MG63 (cell line): ENCODE data around the gene PTH2R. TPM values are rescaled to one million over a fixed set of nuclear protein-coding genes. Genes with fewer than 3 reads are reported as not detected.
"Not testable (repeated sequence)": the region's sequence is repeated elsewhere in the genome, so short reads cannot be mapped to it uniquely, and the experiment has no call there.

Experiments
- DNase-seq: peaks from one replicate; pipeline ENCODE4 v3.0.0-alpha.2; 2020
- H3K27me3 ChIP-seq: fragments of 250-450 bp; sonication (Bioruptor Pico); 2 replicates; pipeline ENCODE4 v1.5.1; 2020; ENCODE audit warnings: mild to moderate bottlenecking, moderate library complexity
- H3K36me3 ChIP-seq: fragments of 250-450 bp; sonication (Bioruptor Pico); 2 replicates; pipeline ENCODE4 v1.5.1; 2020; ENCODE audit warnings: mild to moderate bottlenecking, moderate library complexity
- H3K4me3 ChIP-seq: fragments of 250-450 bp; sonication (Bioruptor Pico); 2 replicates; pipeline ENCODE4 v1.5.1; 2020; ENCODE audit warnings: mild to moderate bottlenecking, moderate library complexity
- H3K9me3 ChIP-seq: fragments of 250-450 bp; sonication (Bioruptor Pico); 2 replicates; pipeline ENCODE4 v1.5.1; 2020; ENCODE audit warnings: mild to moderate bottlenecking, moderate library complexity
- total RNA-seq: library from RNA; depleted of rRNA; stranded (reverse); fragments of >200 nt; shearing (Covaris generic); gene quantifications from 2 replicates; pipeline ENCODE4 v1.2.3, GENCODE V29; 2014; ENCODE audit warnings: low replicate concordance

Gene PTH2R
- total RNA-seq, 1 experiment from 2014 or later = not detected

- not testable (repeated sequence) for DNase-seq, H3K27me3 ChIP-seq, H3K4me3 ChIP-seq, H3K9me3 ChIP-seq, H3K36me3 ChIP-seq
These were observed 29.2 kb upstream of the PTH2R start for GRCh38 chr2:208377344-208377860.

GRCh38 chr2:208379192-208379591, 27.4 kb upstream of the PTH2R start:
- Histone ChIP-seq H3K27me3 (peaks cover 10% of the 10 kb centered on the region; the same call in 1 of the 2 replicates), H3K4me3 (no peak overlapping the region), H3K9me3 (no peaks in the 10 kb centered on the region), H3K36me3 (no peaks in the 10 kb centered on the region)
- DNase-seq = no peak

DNA sequence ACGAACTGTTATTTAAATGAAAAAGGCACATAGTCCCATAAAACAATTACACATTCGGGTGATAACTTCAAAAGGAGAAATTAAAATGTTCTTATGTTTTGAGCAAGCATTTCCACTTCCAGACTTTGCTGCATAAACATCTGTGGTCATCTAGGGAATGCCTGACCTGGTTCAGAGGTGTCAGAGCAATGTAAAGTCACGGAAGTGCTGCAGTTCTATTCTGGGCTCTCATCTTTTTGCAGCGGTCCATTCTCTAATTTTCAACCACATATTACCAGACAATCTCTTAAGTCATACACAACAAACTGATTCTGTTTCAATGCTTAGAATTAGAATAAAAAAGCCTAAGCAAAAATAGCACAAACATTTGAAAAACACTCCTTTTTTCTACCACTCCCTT, 22.0 kb upstream of the PTH2R start:
- DNase-seq = no peak
- Histone ChIP-seq H3K9me3 (no peaks in the 10 kb centered on the region), H3K4me3 (no peak overlapping the region), H3K27me3 (peaks cover 13% of the 10 kb centered on the region), H3K36me3 (no peaks in the 10 kb centered on the region)

GRCh38 chr2:208386541-208386940, 20.1 kb upstream of the PTH2R start:
- peaks cover 13% of the 10 kb centered on the region for H3K27me3 ChIP-seq
- DNase-seq = no peak
- no peak overlapping the region for H3K4me3 ChIP-seq
- no peaks in the 10 kb centered on the region for H3K9me3 ChIP-seq
- H3K36me3 ChIP-seq = no peaks in the 10 kb centered on the region

- DNase-seq = no peak
- Histone ChIP-seq H3K4me3 (no peak overlapping the region), H3K36me3 (no peaks in the 10 kb centered on the region), H3K27me3 (peaks cover 3% of the 10 kb centered on the region), H3K9me3 (no peaks in the 10 kb centered on the region)
These were observed 16.7 kb upstream of the PTH2R start for GRCh38 chr2:208389940-208390339.

DNA sequence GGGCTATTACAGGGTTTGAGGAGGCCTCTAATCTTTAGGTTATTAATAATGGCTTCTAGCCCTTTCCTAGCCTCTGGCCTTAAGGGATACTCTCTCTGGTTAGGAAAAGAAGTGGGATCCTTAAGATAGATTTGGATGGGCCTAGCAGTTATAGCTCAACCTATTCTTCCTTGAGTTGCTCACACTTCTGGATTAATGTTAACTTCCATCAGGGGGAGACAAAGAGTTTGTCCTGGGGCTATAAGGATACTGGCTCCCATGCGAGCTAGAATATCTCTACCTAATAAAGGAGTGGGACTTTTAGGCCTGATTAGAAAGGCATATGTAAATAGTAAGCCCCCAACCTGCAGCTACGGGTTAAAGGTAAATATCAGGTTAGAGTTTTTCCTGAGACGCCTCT, 14.3 kb upstream of the PTH2R start:
- peaks cover 2% of the 10 kb centered on the region; the same call in 1 of the 2 replicates for H3K9me3 ChIP-seq
- no peaks in the 10 kb centered on the region for H3K36me3 ChIP-seq
- H3K27me3 ChIP-seq = peaks cover under 1% of the 10 kb centered on the region
- DNase-seq = no peak
- H3K4me3 ChIP-seq = no peak overlapping the region

DNA sequence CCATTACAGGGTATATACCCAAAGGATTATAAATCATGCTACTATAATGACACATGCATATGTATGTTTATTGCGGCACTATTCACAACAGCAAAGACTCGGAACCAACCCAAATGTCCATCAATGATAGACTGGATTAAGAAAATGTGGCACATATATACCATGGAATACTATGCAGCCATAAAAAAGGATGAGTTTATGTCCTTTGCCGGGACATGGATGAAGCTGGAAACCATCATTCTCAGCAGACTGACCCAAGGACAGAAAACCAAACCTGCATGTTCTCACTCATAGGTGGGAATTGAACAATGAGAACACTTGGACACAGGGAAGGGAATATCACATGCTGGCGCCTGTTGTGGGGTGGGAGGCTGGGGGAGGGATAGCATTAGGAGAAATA, 9.8 kb upstream of the PTH2R start:
- H3K27me3 ChIP-seq, H3K4me3 ChIP-seq, H3K36me3 ChIP-seq, DNase-seq, H3K9me3 ChIP-seq: not testable (repeated sequence)

GRCh38 chr2:208399201-208399600, 7.4 kb upstream of the PTH2R start:
- no peak for DNase-seq
- peaks cover 2% of the 10 kb centered on the region; the same call in 1 of the 2 replicates for H3K9me3 ChIP-seq
- no peaks in the 10 kb centered on the region for H3K36me3 ChIP-seq
- peaks cover 10% of the 10 kb centered on the region for H3K27me3 ChIP-seq
- H3K4me3 ChIP-seq = no peak overlapping the region

DNA sequence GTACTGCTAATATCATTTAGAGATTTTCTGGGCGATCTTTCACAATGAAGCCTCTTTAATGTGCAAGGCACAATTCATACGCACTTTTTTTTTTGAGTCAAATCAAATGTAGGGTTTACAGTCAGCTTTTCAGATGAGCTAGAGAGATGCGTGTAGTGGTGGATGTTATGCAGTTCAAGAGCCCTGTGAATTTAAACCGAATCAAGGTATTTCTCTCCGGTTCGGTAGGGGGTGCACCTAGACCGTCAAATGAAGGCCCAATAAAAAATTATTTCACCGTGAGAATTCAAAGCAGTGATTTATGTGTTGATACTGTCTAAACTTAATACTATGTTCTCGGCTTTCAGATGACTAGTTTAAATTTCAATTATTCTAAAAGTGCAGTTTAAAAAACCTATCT, 1.1 kb downstream of the PTH2R start:
- DNase-seq = no peak
- peaks cover 28% of the 10 kb centered on the region for H3K27me3 ChIP-seq

DNA sequence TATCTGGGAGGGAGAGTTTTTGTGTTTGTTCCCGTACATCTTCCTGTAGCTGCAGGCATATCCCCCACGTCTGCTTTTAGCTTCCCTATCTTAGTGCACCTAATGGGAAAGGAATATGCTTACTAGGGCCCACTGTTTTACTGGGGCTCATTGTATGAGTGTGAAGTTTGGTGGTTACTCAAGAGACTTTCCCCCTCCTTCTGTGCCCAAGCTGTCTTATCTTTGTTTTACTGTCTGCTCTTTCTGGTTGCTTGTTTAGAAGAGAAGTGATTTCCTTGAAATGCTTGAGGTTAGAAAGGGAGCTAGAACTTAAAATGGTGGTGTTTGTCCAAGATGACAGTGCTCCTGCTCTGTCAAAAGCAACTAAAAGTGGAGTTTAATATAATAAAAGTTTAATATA, 7.3 kb downstream of the PTH2R start:
- DNase-seq = no peak
- Histone ChIP-seq H3K36me3 (no peaks in the 10 kb centered on the region), H3K4me3 (no peak overlapping the region), H3K27me3 (peaks cover 2% of the 10 kb centered on the region; the same call in 1 of the 2 replicates), H3K9me3 (no peaks in the 10 kb centered on the region)

More for the DNA sequence above, 1.1 kb downstream of the PTH2R start:
- Histone ChIP-seq H3K36me3 (no peaks in the 10 kb centered on the region), H3K9me3 (no peaks in the 10 kb centered on the region), H3K4me3 (no peak overlapping the region)

- H3K27me3 ChIP-seq = no peaks in the 10 kb centered on the region
- DNase-seq = no peak
- H3K36me3 ChIP-seq = no peaks in the 10 kb centered on the region
- no peak overlapping the region for H3K4me3 ChIP-seq
- H3K9me3 ChIP-seq = no peaks in the 10 kb centered on the region
These were observed 8.7 kb downstream of the PTH2R start for GRCh38 chr2:208415255-208415654.

GRCh38 chr2:208415897-208416296, 9.3 kb downstream of the PTH2R start:
- Histone ChIP-seq H3K27me3 (no peaks in the 10 kb centered on the region; the same call in 1 of the 2 replicates), H3K4me3 (no peak overlapping the region), H3K36me3 (no peaks in the 10 kb centered on the region), H3K9me3 (no peaks in the 10 kb centered on the region)
- DNase-seq = no peak

DNA sequence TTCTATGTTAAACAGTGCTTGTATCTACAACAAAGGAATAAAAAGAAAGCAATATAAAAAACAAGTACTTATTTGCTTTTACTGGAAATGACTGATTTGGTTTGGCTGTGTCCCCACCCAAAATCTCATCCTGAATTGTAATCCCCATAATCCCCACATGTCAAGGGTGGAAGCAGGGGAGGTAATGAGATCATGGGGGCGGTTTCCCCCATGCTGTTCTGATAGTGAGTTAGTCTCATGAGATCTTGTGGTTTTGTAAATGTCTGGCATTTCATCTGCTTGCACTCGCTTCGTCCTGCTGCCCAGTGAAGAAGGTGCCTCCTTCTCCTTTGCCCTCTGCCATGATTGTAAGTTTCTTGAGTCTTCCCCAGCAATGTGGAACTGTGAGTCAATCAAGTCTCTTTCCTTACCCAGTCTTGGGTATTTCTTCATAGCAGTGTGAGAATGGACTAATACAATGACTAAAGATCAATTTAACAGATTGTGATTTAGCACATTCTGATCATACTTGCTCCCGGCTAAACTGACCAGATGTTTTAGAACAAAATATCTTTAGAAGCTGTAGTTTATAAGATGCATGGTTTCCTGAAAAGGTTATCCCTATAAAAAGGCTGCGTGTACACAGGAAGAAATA, 19.9 kb downstream of the PTH2R start:
- DNase-seq = no peak
- no peaks in the 10 kb centered on the region for H3K9me3 ChIP-seq
- H3K36me3 ChIP-seq = no peaks in the 10 kb centered on the region
- no peaks in the 10 kb centered on the region for H3K27me3 ChIP-seq
- H3K4me3 ChIP-seq = no peak overlapping the region

DNA sequence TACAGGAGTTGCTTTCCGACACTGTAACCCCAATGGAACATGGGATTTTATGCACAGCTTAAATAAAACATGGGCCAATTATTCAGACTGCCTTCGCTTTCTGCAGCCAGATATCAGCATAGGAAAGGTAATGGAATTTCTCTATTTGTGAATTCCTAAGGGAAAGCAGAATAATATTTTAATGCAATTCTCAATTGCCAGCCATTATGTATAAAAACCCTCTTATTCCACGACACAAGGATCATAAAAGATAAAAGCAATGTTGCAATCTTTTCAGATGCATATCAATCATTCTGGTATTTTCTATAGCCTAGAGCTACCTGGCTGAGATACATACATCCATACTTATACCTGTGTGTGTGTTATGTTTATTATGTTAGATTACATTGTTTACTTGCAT, 31.2 kb downstream of the PTH2R start:
- Histone ChIP-seq H3K36me3 (no peaks in the 10 kb centered on the region), H3K9me3 (no peaks in the 10 kb centered on the region), H3K4me3 (no peak overlapping the region), H3K27me3 (no peaks in the 10 kb centered on the region)
- DNase-seq = no peak

GRCh38 chr2:208440716-208441115, 34.1 kb downstream of the PTH2R start:
- no peaks in the 10 kb centered on the region for H3K9me3 ChIP-seq
- no peak for DNase-seq

GRCh38 chr2:208441951-208442350, 35.4 kb downstream of the PTH2R start:
- H3K36me3 ChIP-seq = no peaks in the 10 kb centered on the region
- no peak overlapping the region for H3K4me3 ChIP-seq
- no peak for DNase-seq
- H3K27me3 ChIP-seq = peaks cover 2% of the 10 kb centered on the region; the same call in 1 of the 2 replicates
- no peaks in the 10 kb centered on the region for H3K9me3 ChIP-seq

More at GRCh38 chr2:208440716-208441115, 34.1 kb downstream of the PTH2R start:
- no peak overlapping the region for H3K4me3 ChIP-seq
- peaks cover 2% of the 10 kb centered on the region; the same call in 1 of the 2 replicates for H3K27me3 ChIP-seq
- H3K36me3 ChIP-seq = no peaks in the 10 kb centered on the region

GRCh38 chr2:208447447-208447846, 40.9 kb downstream of the PTH2R start:
- not testable (repeated sequence) for H3K9me3 ChIP-seq, H3K36me3 ChIP-seq, DNase-seq, H3K27me3 ChIP-seq, H3K4me3 ChIP-seq

- Histone ChIP-seq H3K4me3 (no peak overlapping the region), H3K9me3 (no peaks in the 10 kb centered on the region), H3K36me3 (no peaks in the 10 kb centered on the region), H3K27me3 (no peaks in the 10 kb centered on the region)
- no peak for DNase-seq
These were observed 44.5 kb downstream of the PTH2R start for GRCh38 chr2:208451061-208451460.
